DOHH2 (cell line): ENCODE data around the gene DQX1.
A peak's percentile ranks its signal among the peaks of the same experiment; 100 is the strongest.

Experiments
- H3F3A ChIP-seq: fragments of 200-600 bp; sonication (generic), shearing (Covaris generic); 2 replicates; pipeline ENCODE4 v1.6.0; 2016; ENCODE audit warnings: antibody characterized with exemption, mild to moderate bottlenecking; ENCODE audit not compliant: control insufficient read depth, insufficient read depth
- H3K27ac ChIP-seq: fragments of 200-600 bp; sonication (generic); 2 replicates; pipeline ENCODE4 v1.5.1; 2014; ENCODE audit warnings: low read depth, mild to moderate bottlenecking, low read length, moderate library complexity
- H3K27me3 ChIP-seq: fragments of 200-600 bp; sonication (generic); 2 replicates; pipeline ENCODE4 v1.6.1; 2014; ENCODE audit warnings: mild to moderate bottlenecking, low read length, mixed read lengths; ENCODE audit not compliant: control insufficient read depth
- H3K36me3 ChIP-seq: fragments of 200-600 bp; sonication (generic); 2 replicates; pipeline ENCODE4 v1.6.1; 2014; ENCODE audit warnings: mild to moderate bottlenecking, low read length, moderate library complexity, mixed read lengths; ENCODE audit not compliant: control insufficient read depth
- H3K4me1 ChIP-seq: fragments of 200-600 bp; sonication (generic); 2 replicates; pipeline ENCODE4 v1.6.1; 2014; ENCODE audit warnings: mild to moderate bottlenecking, low read length, mixed read lengths; ENCODE audit not compliant: control insufficient read depth
- H3K4me2 ChIP-seq: fragments of 200-600 bp; sonication (generic); 2 replicates; pipeline ENCODE4 v1.6.0; 2014; ENCODE audit warnings: mild to moderate bottlenecking, low read length, moderate library complexity
- H3K4me3 ChIP-seq: fragments of 200-600 bp; sonication (generic); 2 replicates; pipeline ENCODE4 v1.5.1; 2014; ENCODE audit warnings: mild to moderate bottlenecking, low read length, mixed read lengths
- H3K79me2 ChIP-seq: fragments of 200-600 bp; sonication (generic); 2 replicates; pipeline ENCODE4 v1.6.1; 2014; ENCODE audit warnings: mild to moderate bottlenecking, low read length, mixed read lengths; ENCODE audit not compliant: control insufficient read depth
- H3K9me2 ChIP-seq: fragments of 200-600 bp; sonication (generic); replicated peaks from 2 replicates; pipeline ENCODE4 v1.6.1; 2014; ENCODE audit warnings: mild to moderate bottlenecking, low read length, mixed read lengths; ENCODE audit not compliant: control insufficient read depth
- H3K9me3 ChIP-seq: fragments of 200-600 bp; sonication (generic); 2 replicates; pipeline ENCODE4 v1.6.1; 2014; ENCODE audit warnings: antibody characterized with exemption, low read length, mixed read lengths; ENCODE audit not compliant: control insufficient read depth, insufficient read depth
- H4K20me1 ChIP-seq: fragments of 200-600 bp; sonication (generic); 2 replicates; pipeline ENCODE4 v1.6.0; 2014; ENCODE audit warnings: low read depth, mild to moderate bottlenecking, antibody characterized with exemption, low read length, moderate library complexity; ENCODE audit not compliant: control insufficient read depth, insufficient read depth
- CTCF ChIP-seq: fragments of 200-600 bp; sonication (generic); IDR thresholded peaks from one replicate; pipeline ENCODE4 v1.5.1; 2014; ENCODE audit warnings: antibody characterized with exemption, mild to moderate bottlenecking, low read depth, low read length; ENCODE audit not compliant: poor library complexity, severe bottlenecking
- EZH2phosphoT487 ChIP-seq: fragments of 200-600 bp; sonication (generic); IDR thresholded peaks from 2 replicates; pipeline ENCODE4 v1.6.1; 2017; ENCODE audit warnings: borderline replicate concordance, mild to moderate bottlenecking, antibody characterized with exemption, low read length, moderate library complexity, mixed read lengths

Gene DQX1

GRCh38 chr2:74514368-74515270 is 11.4 kb downstream of the DQX1 start, which contains the start of gene TLX2:
Gene TLX2 (plus strand): TSS chr2:74514450. CDS start chr2:74514807, 357 bp downstream.
- no peaks in the 10 kb centered on the region for H3K36me3 ChIP-seq
- peaks cover 11% of the 10 kb centered on the region; the same call in 1 of the 2 replicates for H3K4me1 ChIP-seq
- H3K9me2 ChIP-seq = no peaks in the 10 kb centered on the region
- no peaks in the 10 kb centered on the region for H3K9me3 ChIP-seq
- H3F3A ChIP-seq = 0 out of 2 replicates have a peak, but pooled peaks cover under 1% of the 10 kb centered on the region
- peak within 1 kb of the TSS; percentile 20 for H3K4me2 ChIP-seq
- no peaks in the 10 kb centered on the region for H4K20me1 ChIP-seq
- TF ChIP-seq EZH2phosphoT487 (peak; percentile 89), CTCF (no peak)
- peaks cover 52% of the 10 kb centered on the region for H3K27me3 ChIP-seq
- no peaks in the 10 kb centered on the region for H3K79me2 ChIP-seq
- H3K4me3 ChIP-seq = peak within 1 kb of the TSS; percentile 12; the same call in 1 of the 2 replicates
- no peak within 1 kb of the TSS for H3K27ac ChIP-seq

GRCh38 chr2:74513605-74514367 is 12.2 kb downstream of the DQX1 start:
- H3K36me3 ChIP-seq = no peaks in the 10 kb centered on the region
- H3K4me2 ChIP-seq = peak overlapping the region; percentile 20

More at GRCh38 chr2:74513605-74514367, 12.2 kb downstream of the DQX1 start:
- peaks cover 14% of the 10 kb centered on the region for H3K4me1 ChIP-seq
- H3K9me2 ChIP-seq = no peaks in the 10 kb centered on the region
- no peaks in the 10 kb centered on the region for H3K79me2 ChIP-seq
- H4K20me1 ChIP-seq = no peaks in the 10 kb centered on the region
- H3F3A ChIP-seq = 0 out of 2 replicates have a peak, but pooled peaks cover 3% of the 10 kb centered on the region
- H3K27ac ChIP-seq = no peak overlapping the region
- peaks cover 52% of the 10 kb centered on the region for H3K27me3 ChIP-seq
- no peak; the same call in 1 of the 2 replicates for TF ChIP-seq EZH2phosphoT487
- no peak for TF ChIP-seq CTCF
- H3K4me3 ChIP-seq = peak overlapping the region; percentile 12; the same call in 1 of the 2 replicates
- no peaks in the 10 kb centered on the region for H3K9me3 ChIP-seq
